Measurements from ENCODE around the gene CLCN7. TPM values are rescaled to one million over a fixed set of nuclear protein-coding genes. Genes with fewer than 3 reads are reported as not detected.

CLCN7 gene
- total RNA-seq, 2 experiments from 2014 or later, result 31.1 to 62.4 TPM

- H3K4me3 ChIP-seq (ENCODE audit: low read depth, low read length, poor library complexity, severe bottlenecking), result no peak overlapping the region
- POLR2A ChIA-PET, result no interaction called here
- H3K4me2 ChIP-seq (ENCODE audit: low read length), result no peak overlapping the region
- H3K9me3 ChIP-seq (ENCODE audit: low read length), result no peaks in the 10 kb centered on the region
- TF ChIP-seq CTCF (conservative IDR thresholded peaks at IDR 0.05; ENCODE audit: low read length) (no peak), EZH2phosphoT487 (IDR thresholded peaks at IDR 0.05; ENCODE audit: borderline replicate concordance, low read depth, low read length) (no peak)
- no peaks in the 10 kb centered on the region for H3K4me1 ChIP-seq (ENCODE audit: insufficient read depth, low read length, poor library complexity, severe bottlenecking)
- CTCF ChIA-PET (ENCODE audit: unreplicated experiment), result no interaction called here
- intact Hi-C loops (cut with micrococcal nuclease; ENCODE audit: unreplicated experiment), result no loop called here
- DNase-seq (ENCODE audit: low spot score), result no peak
- H3K27ac ChIP-seq (ENCODE audit: low read depth, low read length, poor library complexity, severe bottlenecking), result no peak overlapping the region
- no peaks in the 10 kb centered on the region for H4K20me1 ChIP-seq (ENCODE audit: insufficient read depth, low read length)
- H3K36me3 ChIP-seq (ENCODE audit: insufficient read depth, low read length), result peaks cover 55% of the 10 kb centered on the region
- TSS peak; percentile 49 for BruUV-seq (replicated peaks)
- H3K79me2 ChIP-seq (ENCODE audit: insufficient read depth, low read depth, low read length), result no peaks in the 10 kb centered on the region
- H2AFZ ChIP-seq (ENCODE audit: low read length), result no peak overlapping the region
- H3K9me2 ChIP-seq (ENCODE audit: insufficient read depth, low read length), result no peaks in the 10 kb centered on the region
Measured at GRCh38 chr16:1503110-1503955, 28.5 kb upstream of the CLCN7 start.

GRCh38 chr16:1502092-1503004 lies 27.5 kb upstream of the CLCN7 start:
- H3K9me3 ChIP-seq (ENCODE audit: low read length), result no peaks in the 10 kb centered on the region
- intact Hi-C loops (cut with micrococcal nuclease; ENCODE audit: unreplicated experiment), result no loop called here
- TF ChIP-seq CTCF (conservative IDR thresholded peaks at IDR 0.05; ENCODE audit: low read length), result no peak
- no peak for TF ChIP-seq EZH2phosphoT487 (IDR thresholded peaks at IDR 0.05; ENCODE audit: borderline replicate concordance, low read depth, low read length)
- H4K20me1 ChIP-seq (ENCODE audit: insufficient read depth, low read length), result no peaks in the 10 kb centered on the region
- H3K4me2 ChIP-seq (ENCODE audit: low read length), result no peak overlapping the region
- POLR2A ChIA-PET, result no interaction called here
- BruUV-seq (replicated peaks), result no TSS peak
- H3K79me2 ChIP-seq (ENCODE audit: insufficient read depth, low read depth, low read length), result no peaks in the 10 kb centered on the region
- H3K27ac ChIP-seq (ENCODE audit: low read depth, low read length, poor library complexity, severe bottlenecking), result no peak overlapping the region
- H3K4me1 ChIP-seq (ENCODE audit: insufficient read depth, low read length, poor library complexity, severe bottlenecking), result no peaks in the 10 kb centered on the region
- H2AFZ ChIP-seq (ENCODE audit: low read length), result no peak overlapping the region
- no peaks in the 10 kb centered on the region for H3K9me2 ChIP-seq (ENCODE audit: insufficient read depth, low read length)
- no peak for DNase-seq (ENCODE audit: low spot score)
- CTCF ChIA-PET (ENCODE audit: unreplicated experiment), result no interaction called here
- H3K36me3 ChIP-seq (ENCODE audit: insufficient read depth, low read length), result peaks cover 64% of the 10 kb centered on the region
- H3K4me3 ChIP-seq (ENCODE audit: low read depth, low read length, poor library complexity, severe bottlenecking), result no peak overlapping the region
